GM18526 (cell line): ENCODE measurements around the gene PRKAR1B.

Source experiments
- POLR2A ChIP-seq: IDR thresholded peaks from 3 replicates; pipeline ENCODE4 v1.6.1; 2011; ENCODE audit not compliant: insufficient read length; ENCODE audit errors: extremely low read depth

Gene PRKAR1B

GRCh38 chr7:641269-641671 is 85.8 kb downstream of the PRKAR1B start:
- TF ChIP-seq POLR2A, result no peak

GRCh38 chr7:638256-639011 is 88.6 kb downstream of the PRKAR1B start:
- no peak for TF ChIP-seq POLR2A

GRCh38 chr7:637826-638225 is 89.3 kb downstream of the PRKAR1B start:
- TF ChIP-seq POLR2A, result no peak

GRCh38 chr7:636396-636795 is 90.7 kb downstream of the PRKAR1B start:
- no peak for TF ChIP-seq POLR2A

- no peak for TF ChIP-seq POLR2A
Measured at GRCh38 chr7:635227-635626, 91.9 kb downstream of the PRKAR1B start.

- no peak for TF ChIP-seq POLR2A
Measured at GRCh38 chr7:633381-634018, 93.6 kb downstream of the PRKAR1B start.

GRCh38 chr7:632831-633210 is 94.3 kb downstream of the PRKAR1B start:
- no peak for TF ChIP-seq POLR2A

GRCh38 chr7:631964-632830 is 94.9 kb downstream of the PRKAR1B start:
- no peak for TF ChIP-seq POLR2A

GRCh38 chr7:631291-631711 is 95.8 kb downstream of the PRKAR1B start:
- TF ChIP-seq POLR2A, result no peak

- no peak for TF ChIP-seq POLR2A
Measured at GRCh38 chr7:630539-630938, 96.5 kb downstream of the PRKAR1B start.

- no peak for TF ChIP-seq POLR2A
Measured at GRCh38 chr7:630111-630511, 97.0 kb downstream of the PRKAR1B start.

- TF ChIP-seq POLR2A, result no peak
Measured at GRCh38 chr7:628826-629225, 98.3 kb downstream of the PRKAR1B start.

GRCh38 chr7:628402-628763 is 98.7 kb downstream of the PRKAR1B start:
- no peak for TF ChIP-seq POLR2A

GRCh38 chr7:627661-628401 is 99.2 kb downstream of the PRKAR1B start:
- no peak for TF ChIP-seq POLR2A

GRCh38 chr7:625376-625971 is 101.6 kb downstream of the PRKAR1B start:
- TF ChIP-seq POLR2A, result no peak
